HK-2 (cell line): ENCODE data around the gene ISCU.
A peak's percentile ranks its signal among the peaks of the same experiment; 100 is the strongest.
"Not testable (repeated sequence)": the region's sequence is repeated elsewhere in the genome, so short reads cannot be mapped to it uniquely, and the experiment has no call there.

Experiments
- DNase-seq: peaks from one replicate; pipeline ENCODE4 v3.0.0-alpha.2; 2018; ENCODE audit not compliant: unreplicated experiment

ISCU gene

GRCh38 chr12:108570743-108571608 lies 8.6 kb downstream of the ISCU start:
- no peak for DNase-seq

- DNase-seq = no peak
These were observed 9.3 kb downstream of the ISCU start for GRCh38 chr12:108571609-108572165.

- DNase-seq = no peak
These were observed 9.9 kb downstream of the ISCU start for GRCh38 chr12:108572166-108572790.

DNA sequence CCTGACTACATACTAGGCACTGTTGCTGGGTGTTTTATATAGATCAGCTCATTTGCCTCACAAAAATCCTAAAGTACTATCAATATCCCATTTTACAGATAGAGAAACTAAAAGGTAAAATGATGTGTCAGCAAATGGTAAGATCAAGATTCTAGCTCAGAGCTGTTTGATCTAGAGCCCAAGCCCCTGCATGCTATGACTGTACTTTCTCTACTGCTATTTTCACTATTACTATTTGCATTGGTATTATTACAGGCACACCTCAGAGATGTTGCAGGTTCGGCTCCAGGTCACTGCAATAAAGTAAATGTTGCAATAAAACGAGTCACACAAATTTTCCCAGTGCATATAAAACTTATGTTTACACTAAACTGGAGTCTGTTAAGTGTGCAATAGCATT lies 10.9 kb downstream of the ISCU start:
- DNase-seq = no peak

DNA sequence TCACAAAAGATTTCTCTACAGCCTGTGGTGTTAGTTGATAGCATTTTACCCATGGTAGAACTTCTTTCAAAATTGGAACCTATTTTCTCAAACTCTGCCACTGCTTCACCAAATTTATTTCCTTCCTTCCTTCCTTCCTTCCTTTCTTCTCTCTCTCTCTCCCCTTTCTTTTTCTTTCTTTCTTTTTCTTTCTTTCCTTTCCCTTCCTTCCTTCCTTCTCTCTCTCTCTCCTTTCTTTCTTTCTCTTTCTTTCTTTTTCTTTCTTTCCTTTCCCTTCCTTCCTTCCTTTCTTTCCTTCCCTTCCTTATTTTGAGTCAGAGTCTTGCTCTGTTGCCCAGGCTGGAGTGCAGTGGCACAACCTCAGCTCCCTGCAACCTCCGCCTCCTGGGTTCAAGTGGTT lies 11.9 kb downstream of the ISCU start:
- not testable (repeated sequence) for DNase-seq

DNA sequence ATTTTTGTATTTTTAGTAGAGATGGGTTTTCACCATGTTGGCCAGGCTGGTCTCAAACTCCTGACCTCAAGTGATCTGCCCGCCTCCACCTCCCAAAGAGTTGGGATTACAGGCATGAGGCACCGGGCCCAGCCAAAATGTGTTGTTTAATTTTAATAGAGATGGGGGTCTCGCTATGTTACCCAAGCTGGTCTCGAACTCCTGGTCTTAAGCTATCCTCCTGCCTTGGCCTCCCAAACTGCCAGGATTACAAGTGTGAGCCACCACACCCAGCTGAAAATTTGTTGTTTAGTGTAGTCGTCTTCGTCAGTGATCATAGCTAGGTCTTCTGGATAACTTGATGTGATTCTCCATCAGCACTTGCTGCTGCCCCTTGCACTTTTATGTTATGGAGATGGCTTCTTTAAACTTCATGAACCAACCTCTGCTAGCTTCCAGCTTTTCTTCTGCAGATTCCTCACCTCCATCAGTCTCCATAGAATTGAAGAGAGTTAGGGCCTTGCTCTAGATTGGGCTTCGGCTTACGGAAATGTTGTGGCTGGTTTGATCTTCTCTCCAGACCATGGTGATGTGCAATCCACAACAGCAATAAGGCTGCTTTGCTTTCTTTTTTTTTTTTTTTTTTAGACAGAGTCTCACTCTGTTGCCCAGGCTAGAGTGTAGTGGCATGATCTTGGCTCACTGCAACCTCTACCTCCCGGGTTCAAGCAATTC lies 13.0 kb downstream of the ISCU start:
- DNase-seq = no peak

DNA sequence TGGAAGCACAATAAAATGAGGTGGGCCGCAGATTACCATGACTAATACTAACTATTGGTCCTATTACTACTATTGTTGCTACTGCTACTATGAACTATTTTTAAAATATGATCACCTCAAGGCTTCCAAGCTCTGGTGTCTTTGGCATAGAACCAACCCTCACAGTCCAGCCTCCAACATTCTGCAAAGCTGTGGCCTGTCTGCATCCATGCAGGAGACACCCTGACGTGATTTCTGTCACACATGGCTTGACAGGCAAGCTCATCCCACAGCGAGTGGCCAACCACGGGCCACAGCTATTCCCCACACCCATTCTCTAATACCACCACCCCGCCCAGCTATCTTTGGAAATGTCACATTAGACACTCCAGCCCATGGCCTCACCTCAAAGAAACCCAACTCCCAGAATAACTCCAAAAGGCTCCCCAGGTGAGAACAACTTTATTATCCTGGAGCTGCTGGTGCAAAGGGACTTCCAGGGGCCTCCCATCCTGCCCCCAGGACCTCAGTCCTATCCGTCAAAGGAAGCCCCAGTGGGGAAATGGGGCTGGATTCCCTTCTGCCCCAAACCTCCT lies 14.4 kb downstream of the ISCU start:
- peak; percentile 22 for DNase-seq

GRCh38 chr12:108577458-108577857 lies 15.1 kb downstream of the ISCU start:
- no peak for DNase-seq

- DNase-seq = no peak
These were observed 15.9 kb downstream of the ISCU start for GRCh38 chr12:108578264-108578663.

- DNase-seq = no peak
These were observed 16.4 kb downstream of the ISCU start for GRCh38 chr12:108578813-108579212.

GRCh38 chr12:108580531-108580930 lies 18.1 kb downstream of the ISCU start:
- DNase-seq = no peak

- no peak for DNase-seq
These were observed 19.2 kb downstream of the ISCU start for GRCh38 chr12:108581311-108582227.

GRCh38 chr12:108582509-108582908 lies 20.1 kb downstream of the ISCU start:
- DNase-seq = no peak

DNA sequence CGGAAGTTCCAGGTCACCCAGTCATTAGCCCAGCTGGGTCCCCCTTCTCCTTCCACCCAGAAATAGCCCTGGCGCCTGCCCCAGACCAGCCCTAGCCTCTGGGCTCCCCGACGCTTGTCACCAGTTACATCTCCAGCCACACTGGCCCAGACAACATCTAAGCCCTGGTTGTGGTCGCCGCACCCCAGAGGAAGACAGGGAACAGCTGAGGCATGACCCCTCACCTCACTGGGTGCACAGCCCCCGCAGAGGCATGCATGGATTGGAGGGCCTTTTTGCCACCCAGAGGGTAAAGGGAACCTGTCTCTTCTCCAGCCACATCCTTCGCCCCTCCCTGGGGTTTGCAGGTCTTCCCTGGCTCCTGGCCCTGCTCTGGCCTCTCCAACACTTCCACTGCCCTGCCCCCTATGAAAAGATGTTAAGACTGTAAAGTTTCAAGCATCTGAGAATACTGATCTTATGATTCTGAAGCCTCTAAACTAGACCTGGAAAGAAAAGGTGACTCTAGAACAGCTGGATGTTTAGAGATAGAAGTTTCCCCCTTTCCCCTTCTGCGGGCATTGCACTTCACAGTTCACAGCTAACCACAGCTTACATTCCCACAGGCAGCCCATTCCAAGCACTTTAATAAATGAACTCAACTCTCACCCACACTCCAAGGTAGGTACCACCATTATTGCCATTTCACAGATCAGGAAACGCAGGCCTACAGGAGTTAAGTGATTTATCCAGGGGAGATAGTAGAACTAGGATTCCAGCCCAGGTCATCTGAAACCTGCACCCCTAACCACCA lies 20.8 kb downstream of the ISCU start:
- DNase-seq = no peak

- DNase-seq = no peak
These were observed 21.6 kb downstream of the ISCU start for GRCh38 chr12:108583991-108584390.

DNA sequence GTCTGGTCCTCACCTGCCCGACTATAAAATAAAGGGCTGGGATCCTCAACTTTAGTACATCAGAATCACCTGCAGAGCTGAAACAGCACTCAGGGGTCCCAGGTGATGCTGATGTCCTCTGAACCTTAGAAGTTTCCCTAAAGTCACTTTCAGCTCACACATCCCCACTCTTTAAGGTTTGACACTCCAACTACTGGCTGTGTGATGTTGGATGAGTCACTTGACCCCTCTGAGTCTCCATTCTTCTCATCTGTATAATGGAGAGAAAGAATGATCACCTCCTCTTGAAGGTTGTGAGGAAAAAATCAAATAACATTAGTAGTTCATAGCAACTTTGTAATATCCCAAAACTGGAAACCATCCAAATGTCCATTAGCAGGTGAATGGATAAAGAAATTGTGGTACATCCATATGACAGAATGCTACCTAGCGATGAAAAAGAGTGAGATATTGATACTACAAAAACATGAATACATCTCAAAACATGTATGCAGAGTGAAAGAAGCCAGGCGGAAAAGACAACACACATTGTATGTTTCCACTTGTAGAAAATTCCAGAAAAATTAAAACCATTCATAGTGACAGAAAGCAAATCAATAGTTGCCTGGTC lies 22.2 kb downstream of the ISCU start:
- no peak for DNase-seq

GRCh38 chr12:108585864-108586263 lies 23.5 kb downstream of the ISCU start:
- no peak for DNase-seq

DNA sequence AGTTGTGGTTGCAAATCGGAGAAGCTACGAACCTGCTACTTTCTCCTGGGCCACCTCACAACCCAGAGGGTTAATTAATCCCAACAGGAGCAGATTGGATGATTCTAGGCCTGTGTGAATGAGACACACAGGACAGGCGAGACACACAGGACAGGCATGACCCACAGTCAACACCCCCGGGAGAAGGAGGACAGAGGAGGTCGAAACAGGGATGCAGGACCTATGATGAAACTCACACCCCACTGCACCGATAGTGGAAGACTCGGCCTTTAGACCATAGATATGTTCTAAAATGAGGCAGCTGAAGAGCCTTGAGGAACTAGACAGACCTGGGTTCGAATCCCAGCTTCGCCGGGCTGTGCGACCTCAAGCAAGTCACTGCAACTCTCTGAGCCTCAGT lies 23.9 kb downstream of the ISCU start:
- no peak for DNase-seq

- no peak for DNase-seq
These were observed 25.4 kb downstream of the ISCU start for GRCh38 chr12:108587826-108588225.
